ENCODE data around the gene FRAS1. TPM values are rescaled to one million over a fixed set of nuclear protein-coding genes. Genes with fewer than 3 reads are reported as not detected.

The FRAS1 gene
- total and polyA plus RNA-seq, 2 donors (not counting 1 experiment from before 2014, with no cell fraction given) = 0.03 to 0.12 TPM

- Mint-ChIP-seq H3K27me3 (peaks cover 53% of the 10 kb centered on the region), H3K4me3 (peak overlapping the region; percentile 90), H3K27ac (peak overlapping the region; percentile 22), H3K9me3 (ENCODE audit: insufficient read depth) (no peaks in the 10 kb centered on the region), H3K4me1 (peaks cover 27% of the 10 kb centered on the region)
- H3K79me2 ChIP-seq (ENCODE audit: control insufficient read depth, insufficient read depth, low read length) = no peaks in the 10 kb centered on the region
- H2AFZ ChIP-seq (ENCODE audit: insufficient read depth, low read depth, low read length, poor library complexity, severe bottlenecking) = peak overlapping the region; percentile 82
- WGBS (ENCODE audit: insufficient coverage) = under 1% methylated on average over 48 of the region's 56 CpGs
- intact Hi-C loops (cut with micrococcal nuclease) = no loop called here
- H3K9me3 ChIP-seq (ENCODE audit: control extremely low read depth in 1 of 3, control insufficient read depth in 2 of 3, insufficient read depth in 1 of 3, low read length in 2 of 3) = peaks cover 0 to 23% (median 0%) of the 10 kb centered on the region in 3 donors
- CTCF ChIA-PET = interaction anchor here (1.4 kb wide), 1 partner anchor 23 kb away, joined by 3 read pairs; no protein-coding TSS in a partner anchor
- POLR2A ChIA-PET = no interaction called here
- peak overlapping the region; percentile 96 for H3K4me2 ChIP-seq (replicated peaks; ENCODE audit: low read depth, low read length, poor library complexity, severe bottlenecking)
- H3K36me3 ChIP-seq (replicated peaks in 1 of 2; ENCODE audit: control extremely low read depth in 1 of 2, control insufficient read depth in 1 of 2, extremely low read depth in 1 of 2, insufficient read depth in 2 of 2, low read length in 1 of 2) = no peaks in the 10 kb centered on the region
- peak overlapping the region; percentile 51 to 92 (median 64) for H3K4me3 ChIP-seq (ENCODE audit: control extremely low read depth in 1 of 5, extremely low read depth in 1 of 5, insufficient read depth in 1 of 5, low read depth in 2 of 5, low read length in 4 of 5)
- TF ChIP-seq CTCF (IDR thresholded peaks at IDR 0.05) (no peak), EZH2 (IDR thresholded peaks at IDR 0.05; ENCODE audit: borderline replicate concordance, insufficient read depth, low read depth, low read length, poor library complexity, severe bottlenecking) (no peak)
- DNase-seq = peak; percentile 50
- peaks cover 27 to 36% of the 10 kb centered on the region in 2 donors for H3K4me1 ChIP-seq (ENCODE audit: control insufficient read depth in 2 of 2, insufficient read depth in 2 of 2, low read length in 2 of 2)
- H3K9ac ChIP-seq (ENCODE audit: low read length) = peak overlapping the region; percentile 80
- H3K27me3 ChIP-seq (replicated peaks in 1 of 4; ENCODE audit: control extremely low read depth in 1 of 4, control insufficient read depth in 3 of 4, insufficient read depth in 4 of 4, low read length in 3 of 4) = peaks cover 0 to 52% (median 31%) of the 10 kb centered on the region in 4 experiments
- no peak for ATAC-seq (ENCODE audit: low read depth)
- H3K27ac ChIP-seq (ENCODE audit: low read length in 2 of 2) = no peak overlapping the region
- no peaks in the 10 kb centered on the region for H4K20me1 ChIP-seq (ENCODE audit: control insufficient read depth, insufficient read depth, low read length, poor library complexity, severe bottlenecking)
Measured at GRCh38 chr4:78057600-78058550, 752 bp downstream of the FRAS1 start.
